HG03565 (cell line): ENCODE data around the gene ARL8B.

Experiments
- ATAC-seq: cut with Tn5 transposase; IDR thresholded peaks from one replicate; pipeline ENCODE4 v1.9.1; 2021; ENCODE audit warnings: mild to moderate bottlenecking, moderate library complexity; ENCODE audit not compliant: unreplicated experiment

Gene ARL8B

DNA sequence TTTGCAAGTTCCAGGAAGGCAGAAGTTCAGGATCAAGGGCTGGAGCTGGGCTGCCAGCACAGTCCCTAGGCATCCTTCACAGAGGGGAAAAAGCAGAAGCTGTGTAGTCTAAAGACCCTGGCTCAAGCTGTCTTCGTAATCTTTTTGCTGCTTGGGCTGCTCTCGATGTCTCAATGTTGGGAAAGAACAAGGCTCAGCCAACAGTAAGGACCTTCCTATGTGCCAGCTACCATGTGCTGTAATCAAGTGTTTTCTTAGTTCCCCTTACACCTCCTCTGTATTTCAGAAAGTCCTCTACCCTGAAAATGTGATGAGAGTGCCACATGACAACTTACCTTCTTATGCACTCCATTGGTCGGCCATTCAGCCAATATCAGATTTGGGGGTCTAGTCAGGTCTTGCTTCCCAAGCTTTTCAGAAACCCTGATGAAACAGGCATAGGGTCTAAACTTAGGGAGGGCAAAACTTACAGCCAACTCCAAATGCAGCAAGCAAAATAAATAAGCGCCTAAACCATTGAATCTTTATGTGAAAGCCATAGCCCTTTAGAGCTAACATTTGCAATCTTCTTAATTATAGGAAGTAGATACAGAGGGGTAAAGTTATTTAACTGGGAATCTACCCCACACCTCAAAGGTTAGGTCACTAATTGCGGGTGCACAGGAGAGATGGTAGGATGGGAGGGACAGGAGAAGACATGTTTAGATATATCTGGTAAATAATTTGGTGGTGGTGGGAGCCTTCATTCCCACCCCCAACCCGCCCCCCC is 64.2 kb downstream of the ARL8B start:
- ATAC-seq: peak; percentile 12

DNA sequence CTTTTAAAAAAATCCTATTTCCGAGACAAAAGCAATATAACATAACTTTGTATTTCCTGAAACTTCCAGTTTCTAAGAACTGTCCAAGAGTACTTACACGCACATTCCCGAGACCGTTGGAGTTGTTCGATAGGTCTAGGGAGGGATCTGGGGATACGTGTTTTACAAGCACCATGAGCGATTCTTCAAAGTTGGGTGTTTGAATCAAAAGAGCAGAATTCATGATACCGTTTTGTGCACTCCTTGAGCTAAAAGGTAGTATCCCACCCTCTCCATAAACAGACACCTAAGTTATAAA is 64.7 kb downstream of the ARL8B start:
- ATAC-seq: no peak

DNA sequence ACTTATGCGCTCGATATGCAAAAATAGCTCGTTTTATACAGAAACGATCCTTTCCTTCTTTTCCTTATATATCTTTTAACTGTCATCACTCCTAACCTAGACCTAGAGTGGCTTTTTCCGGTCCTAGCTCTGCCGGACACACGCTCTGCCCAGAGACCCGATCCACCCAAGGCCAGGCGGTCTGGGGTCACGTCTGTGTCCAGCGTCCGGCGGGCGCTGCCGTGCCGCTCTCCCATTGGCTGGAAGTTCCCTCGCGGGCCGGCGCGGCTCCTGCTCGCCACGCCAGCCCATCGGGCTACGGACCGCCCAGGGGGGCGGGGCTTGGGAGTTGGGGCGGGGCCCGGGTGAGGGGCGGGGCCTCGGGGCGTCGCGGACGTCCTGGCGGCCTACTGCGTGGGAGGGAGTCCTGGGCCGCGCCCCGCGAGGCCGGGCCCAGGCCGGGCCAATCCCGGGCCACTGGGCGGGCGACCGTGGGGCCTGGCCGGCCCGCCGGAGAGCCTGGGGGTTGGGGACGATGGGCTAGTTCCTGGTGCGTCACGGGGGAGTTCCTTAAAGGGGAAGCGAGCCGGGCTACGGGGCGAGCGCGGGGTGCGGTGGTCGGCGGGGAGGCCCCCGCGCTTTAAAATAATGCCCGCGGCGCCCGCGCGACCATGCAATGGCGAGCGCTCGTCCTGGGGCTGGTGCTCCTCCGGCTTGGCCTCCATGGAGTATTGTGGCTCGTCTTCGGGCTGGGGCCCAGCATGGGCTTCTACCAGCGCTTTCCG is 65.2 kb downstream of the ARL8B start, which contains the start of gene EDEM1:
TSS of gene EDEM1 (plus strand) at position 552 of the 764 bp plus-strand sequence. CDS start at position 651, 99 bp downstream.
- ATAC-seq: peak; percentile 71

DNA sequence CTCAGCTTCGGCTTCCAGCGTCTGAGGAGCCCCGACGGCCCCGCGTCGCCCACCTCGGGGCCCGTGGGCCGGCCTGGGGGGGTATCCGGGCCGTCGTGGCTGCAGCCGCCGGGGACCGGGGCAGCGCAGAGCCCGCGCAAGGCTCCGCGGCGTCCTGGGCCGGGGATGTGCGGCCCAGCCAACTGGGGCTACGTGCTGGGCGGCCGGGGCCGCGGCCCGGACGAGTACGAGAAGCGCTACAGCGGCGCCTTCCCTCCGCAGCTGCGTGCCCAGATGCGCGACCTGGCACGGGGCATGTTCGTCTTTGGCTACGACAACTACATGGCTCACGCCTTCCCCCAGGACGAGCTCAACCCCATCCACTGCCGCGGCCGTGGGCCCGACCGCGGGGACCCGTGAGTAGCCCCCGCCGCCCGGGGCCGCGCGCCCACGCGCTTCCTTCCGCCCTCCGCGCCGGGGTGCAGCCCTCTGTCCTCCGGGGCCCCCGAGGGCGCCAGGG is 65.9 kb downstream of the ARL8B start:
- peak; percentile 2 for ATAC-seq

DNA sequence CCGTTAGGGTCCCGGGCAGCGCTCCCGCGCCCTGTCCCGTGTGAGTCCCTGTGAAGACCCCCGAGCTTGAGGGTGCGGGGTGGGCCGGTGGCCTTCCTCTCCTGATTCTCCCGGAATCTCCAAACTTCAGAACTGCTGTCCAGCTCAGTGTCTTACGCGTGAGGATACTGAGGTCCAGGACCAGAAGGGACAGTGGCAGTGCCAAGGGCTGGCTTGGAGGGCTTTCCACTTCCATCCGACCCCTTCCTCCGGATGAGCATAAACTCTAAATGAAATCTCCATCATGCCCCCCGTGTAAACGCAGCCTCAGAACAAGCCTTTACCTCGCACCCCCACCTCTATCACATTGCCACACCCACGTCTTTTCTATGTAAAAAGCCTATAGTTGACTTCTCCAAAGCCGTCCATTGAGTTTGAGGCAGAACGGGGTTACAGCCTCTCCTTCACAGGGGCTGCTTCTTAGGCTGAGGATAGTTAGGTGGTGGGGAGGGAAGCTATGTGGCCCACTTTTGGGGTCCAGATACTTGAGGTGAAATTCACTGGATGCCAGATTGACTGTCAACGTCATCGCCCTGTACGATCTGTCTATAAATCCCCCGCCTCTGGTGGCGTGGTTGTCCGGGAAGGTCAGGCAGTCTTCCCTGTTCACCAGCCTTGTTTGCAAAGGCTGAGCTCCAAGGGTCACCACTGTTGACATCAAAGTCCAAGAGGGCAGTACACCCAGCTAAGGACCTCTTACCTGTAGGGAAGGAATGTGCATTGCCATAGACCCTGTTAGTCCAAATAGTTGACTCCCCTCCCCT is 66.5 kb downstream of the ARL8B start:
- ATAC-seq: no peak

DNA sequence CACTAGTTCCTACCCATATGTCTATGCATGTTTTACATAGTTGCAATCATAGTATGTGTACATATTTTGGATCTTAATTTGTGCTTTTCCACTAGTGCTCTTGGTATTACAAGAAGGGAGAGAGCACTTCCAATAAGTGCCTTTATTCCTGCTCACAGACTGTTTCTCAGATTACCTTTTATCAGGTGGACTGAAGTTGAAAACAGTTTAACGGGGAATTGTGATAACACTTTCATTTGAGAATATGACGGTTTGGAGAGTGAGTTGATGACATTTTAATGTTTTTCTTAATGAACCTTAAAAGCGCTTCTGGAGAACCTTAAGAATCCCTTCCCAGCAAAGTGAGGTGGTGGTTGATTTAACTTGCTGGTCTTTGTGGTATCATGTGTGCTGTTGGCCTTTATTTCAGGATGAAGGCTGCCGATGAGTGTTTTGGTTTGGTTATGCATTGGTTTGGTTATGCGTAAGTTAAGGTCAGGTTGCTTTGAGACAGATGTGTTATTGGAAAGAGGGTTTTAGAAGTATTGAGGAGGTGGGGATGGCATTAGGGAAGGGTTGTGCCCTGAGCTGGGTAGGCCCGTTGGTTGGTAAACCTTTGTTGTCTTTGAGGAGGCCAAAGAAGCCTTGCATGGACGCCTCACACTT is 68.2 kb downstream of the ARL8B start:
- no peak for ATAC-seq

DNA sequence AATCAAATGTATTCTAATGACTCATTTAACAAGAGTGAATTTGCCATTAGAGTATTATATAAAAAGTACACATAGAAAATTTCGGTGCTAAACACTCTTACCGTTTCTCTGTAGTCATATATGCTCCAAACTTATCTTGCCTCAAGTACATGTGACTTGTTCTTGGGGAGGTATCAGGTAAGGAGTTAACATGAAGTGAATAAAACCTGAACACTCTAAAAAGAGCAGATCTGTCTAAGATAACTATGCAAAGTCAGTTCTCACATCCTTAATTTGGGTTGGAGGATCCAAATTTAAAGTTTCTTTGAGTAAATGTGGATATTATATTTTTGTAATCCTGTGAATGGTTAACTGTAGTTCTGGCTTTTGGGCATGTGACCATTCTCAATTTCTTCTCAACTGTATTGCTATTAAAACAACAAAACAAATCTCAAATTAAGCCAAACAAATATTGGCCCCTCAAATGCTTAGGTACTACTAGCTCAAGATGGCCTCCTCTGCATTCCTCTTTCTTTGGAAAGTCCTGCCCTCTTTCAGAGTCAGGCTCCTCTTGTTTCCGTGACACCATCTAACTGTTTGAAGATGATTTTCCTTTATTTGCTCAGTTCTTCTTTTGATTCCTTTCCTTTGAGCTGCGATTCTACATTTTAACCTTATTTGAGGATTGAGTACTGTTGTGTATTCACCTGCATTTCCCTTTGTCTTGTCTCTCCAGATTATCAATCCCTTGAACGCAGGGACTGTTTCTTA is 69.6 kb downstream of the ARL8B start:
- peak; percentile 12 for ATAC-seq

DNA sequence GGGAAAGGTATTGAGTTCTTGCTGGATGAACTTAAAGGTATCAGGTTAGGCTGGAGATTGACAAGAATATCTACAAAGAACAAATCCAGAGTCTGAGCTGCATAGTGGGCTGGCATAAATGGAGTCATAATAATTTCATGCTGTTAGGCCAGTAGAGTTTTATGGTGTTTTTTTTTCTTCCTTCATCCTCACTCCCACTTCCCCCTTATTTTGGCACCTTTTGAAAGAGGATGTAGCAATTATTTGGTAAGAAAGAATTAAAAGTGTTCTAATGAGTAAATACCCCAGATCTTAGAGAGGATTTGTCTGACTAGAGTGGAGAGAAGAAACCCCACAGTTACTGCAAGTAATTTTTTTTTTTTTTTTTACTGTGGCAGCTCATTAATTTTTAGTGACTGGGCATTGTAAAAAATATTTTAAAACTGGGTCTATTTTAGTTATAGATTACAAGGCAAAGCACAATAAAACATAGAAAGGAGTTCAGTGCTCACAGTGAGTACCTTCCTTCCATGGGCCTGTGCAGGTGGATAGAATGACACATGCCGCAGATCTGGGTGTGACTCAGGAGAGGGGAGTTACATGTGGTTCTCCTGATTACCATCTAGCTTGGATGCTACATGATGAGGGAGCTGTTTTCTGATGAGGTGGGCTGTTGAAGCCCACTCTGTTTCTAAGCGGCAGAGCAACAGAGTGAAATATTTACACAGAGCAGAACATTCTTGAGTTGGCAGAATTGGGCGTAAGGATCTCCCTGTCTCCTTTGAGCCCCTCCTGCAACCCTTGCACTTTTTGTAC is 70.7 kb downstream of the ARL8B start:
- ATAC-seq: no peak

DNA sequence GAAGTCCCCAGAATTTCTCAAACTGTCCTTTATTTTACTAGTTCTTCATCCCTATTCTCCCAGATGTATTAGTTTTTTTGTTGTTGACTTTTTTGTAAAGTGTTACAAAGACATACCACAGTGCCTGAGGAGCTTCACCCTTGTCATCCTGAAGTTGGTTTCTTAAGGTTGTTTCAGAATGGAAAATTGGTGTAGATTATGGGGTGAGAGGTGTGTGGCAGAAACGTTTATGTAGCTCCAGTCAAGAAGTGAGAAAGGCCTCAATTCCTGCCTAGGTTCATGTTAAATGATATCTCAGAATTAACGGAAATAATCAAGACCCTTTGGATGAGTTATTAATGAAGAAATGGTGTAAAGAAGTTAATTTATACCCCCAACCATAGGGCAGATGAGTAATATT is 72.2 kb downstream of the ARL8B start:
- ATAC-seq: no peak

DNA sequence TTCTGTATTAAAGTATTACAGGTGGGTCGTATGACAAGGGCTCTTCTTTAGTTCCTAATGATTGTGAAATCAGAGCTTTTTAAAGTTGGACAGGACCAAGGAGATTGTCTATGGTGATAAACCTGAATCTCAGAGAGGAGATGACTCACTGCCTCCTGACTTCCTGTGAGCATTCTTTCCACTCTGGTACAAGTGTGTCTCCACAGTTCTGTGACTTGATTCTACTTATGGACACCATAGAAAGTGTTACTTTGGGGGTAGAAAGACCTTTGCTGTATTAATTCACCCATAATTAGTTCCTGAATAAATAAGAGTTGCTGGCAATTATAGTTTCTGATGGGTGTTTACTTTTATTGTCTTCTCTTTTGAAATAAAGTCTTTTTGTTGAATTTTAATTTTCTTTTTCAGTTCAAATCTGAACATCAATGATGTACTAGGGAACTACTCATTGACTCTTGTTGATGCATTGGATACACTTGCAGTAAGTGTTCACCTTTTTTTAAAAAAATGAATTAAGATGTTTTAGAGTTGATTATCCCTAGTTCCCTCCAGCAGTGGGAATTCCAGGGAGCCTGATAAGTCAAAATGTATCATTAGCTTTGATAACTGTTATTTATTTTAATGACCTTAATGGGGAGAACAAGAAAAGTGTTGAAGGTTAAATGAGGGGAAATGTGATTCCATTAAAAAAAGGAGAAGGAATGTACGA is 72.9 kb downstream of the ARL8B start:
- peak; percentile 36 for ATAC-seq

DNA sequence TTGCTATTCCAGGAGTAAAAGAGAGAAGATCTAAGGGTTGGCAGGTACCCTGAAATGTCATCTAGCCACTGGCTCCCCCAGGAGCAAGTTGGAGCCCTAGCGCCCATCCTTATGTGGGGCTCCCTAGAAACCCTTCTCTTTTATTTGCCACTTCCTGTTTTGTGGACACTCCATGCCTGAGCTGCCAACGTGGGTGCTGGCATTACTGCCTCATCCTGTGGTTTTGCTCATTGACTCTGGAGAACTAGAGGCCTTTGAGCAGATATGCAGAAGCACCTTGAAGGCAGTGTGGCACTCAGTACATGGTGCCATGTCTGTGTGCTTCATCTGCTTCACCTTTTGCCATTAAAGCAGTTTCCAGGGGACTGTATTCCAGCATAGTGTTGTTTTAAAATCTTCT is 73.5 kb downstream of the ARL8B start:
- no peak for ATAC-seq

DNA sequence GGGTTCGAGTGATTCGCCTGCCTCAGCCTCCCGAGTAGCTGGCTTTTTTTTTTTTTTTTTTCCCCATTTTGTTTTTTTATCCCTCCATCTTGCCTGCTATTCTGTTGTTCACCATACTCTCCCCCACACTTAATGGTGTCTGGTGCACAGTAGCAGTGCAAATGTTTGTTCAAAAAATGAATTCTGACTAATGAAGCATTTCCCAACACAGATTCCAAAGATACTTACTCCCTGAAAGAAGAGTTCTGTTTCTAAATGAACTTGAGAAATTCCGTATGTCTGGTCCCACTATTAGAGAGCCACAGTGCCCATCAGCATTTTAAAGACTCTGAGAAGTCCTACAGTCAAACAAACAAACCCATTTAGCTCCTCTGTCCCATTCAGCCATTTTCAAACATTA is 74.9 kb downstream of the ARL8B start:
- ATAC-seq: no peak

DNA sequence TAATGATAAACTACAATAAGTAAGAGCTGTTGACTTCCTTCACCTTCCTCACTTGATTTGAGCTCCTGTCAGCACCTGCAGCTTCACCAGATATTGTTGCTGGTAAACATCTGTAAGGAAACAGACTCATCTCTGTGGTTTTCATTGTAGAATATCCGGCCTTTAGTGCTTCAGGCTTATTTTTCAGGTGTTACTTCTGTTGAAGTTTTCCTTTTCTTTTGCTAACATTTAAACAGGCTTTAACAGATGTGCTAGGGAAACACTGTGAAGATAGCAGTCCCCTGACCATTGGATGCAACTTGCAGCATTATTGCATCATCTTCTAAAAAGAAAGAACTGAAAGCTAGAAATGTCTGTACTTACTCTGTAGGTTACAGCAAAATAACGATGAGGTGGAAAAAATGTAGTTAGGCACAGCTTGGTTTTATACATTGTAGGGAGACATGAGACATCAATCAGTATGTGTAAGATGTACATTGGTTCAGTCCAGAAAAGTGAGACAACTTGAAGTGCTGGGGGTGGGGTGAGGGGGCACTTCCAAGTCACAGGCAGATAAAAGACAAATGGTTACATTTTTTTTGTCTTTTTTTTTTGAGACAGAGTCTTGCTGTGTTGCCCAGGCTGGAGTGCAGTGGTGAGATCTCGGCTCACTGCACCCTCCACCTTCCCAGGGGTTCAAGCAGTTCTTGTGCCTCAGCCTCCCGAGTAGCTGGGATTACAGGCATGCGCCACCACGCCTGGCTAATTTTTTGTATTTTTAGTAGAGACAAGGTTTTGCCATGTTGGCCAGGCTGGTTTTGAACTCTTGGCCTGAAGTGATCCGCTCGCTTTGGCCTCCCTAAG is 75.6 kb downstream of the ARL8B start:
- peak; percentile 66 for ATAC-seq

DNA sequence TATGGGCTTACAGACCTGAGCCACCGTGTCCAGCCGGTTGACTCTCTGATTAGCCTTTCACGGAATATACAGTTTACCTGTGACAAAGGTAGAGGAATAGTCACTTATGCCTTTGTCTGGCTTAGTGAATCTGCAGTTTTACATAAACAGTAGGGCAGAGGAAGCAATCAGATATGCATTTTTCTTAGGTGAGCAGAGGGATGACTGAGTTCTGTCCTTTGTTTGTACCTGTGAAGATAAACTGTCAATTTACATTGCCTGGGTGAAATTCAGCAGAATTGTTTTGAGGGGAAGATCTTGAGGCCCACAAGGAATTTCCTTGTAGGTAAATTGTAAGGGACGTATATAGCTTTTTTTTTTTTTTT is 76.2 kb downstream of the ARL8B start:
- no peak for ATAC-seq

DNA sequence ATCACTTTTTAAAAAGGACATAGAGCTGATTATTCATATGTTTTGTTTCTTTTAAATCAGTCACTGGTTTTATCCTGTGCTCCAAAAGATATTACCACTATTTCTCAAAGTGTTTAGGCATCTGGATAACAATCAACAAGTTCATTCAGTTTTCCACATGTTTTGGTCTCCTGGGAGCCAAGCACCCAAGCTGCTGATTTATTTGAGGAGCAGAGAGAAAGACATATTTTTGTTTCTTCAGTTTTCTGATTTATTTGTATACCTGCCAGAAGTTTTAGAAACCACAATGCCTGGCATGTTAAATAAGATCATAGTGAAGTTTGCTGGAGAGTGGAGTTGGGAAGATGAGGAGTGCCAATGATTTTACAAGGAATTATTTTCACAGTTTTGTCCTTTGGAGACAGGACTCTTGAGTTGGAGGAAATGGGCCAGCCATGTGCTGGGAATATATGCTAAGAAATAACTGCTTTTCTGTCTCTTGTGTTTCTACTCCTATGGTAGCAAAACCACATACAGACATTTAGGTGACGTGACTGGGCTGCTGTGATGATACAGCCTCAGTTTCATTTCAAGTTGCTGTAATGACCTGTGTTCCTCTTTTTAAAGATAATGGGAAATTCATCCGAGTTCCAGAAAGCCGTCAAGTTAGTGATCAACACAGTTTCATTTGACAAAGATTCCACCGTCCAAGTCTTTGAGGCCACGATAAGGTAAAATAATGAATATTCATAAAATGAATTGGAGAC is 77.1 kb downstream of the ARL8B start:
- peak; percentile 35 for ATAC-seq

DNA sequence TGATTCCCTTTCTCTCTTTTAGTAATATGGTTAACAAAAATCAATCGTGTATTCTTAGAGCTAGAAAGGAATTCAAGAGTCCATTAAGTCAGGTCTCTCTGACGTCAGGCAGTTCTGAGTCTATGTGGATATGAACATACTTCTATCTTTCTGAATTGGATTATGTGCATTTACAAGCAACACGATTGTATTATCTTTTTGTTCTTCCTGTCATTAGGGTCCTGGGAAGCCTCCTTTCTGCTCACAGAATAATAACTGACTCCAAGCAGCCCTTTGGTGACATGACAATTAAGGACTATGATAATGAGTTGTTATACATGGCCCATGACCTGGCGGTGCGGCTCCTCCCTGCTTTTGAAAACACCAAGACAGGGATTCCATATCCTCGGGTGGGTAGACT is 79.4 kb downstream of the ARL8B start:
- ATAC-seq: no peak

DNA sequence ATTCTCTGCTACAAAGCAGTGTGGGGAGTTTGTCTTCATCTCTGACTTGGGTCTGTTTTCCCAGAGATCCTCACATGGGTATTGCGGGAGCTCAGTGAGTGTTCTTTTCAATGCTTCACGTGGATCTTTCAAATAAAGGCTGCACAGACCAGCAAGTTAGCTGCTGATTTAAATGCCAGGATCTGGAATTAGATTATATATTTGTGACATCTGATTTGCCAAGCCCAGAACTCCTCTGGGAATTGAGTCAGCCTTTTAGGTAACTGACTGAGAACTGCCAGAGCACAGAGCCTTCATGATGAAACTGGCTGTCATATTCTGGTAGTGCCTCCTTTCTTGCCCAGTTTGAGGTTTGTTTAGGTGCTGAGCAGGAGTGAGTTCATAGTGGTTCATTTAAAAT is 80.1 kb downstream of the ARL8B start:
- no peak for ATAC-seq
